Panc1 (cell line): Measurements from ENCODE around the gene MEGF8.

Experiments used
- CTCF ChIP-seq: fragments of 450-650 bp; IDR thresholded peaks from 2 replicates; pipeline ENCODE4 v1.5.1; 2017; ENCODE audit warnings: mild to moderate bottlenecking
- POLR2AphosphoS5 ChIP-seq: IDR thresholded peaks from 2 replicates; pipeline ENCODE4 v1.6.1; 2012; ENCODE audit warnings: mild to moderate bottlenecking, low read depth, low read length, moderate library complexity
- REST ChIP-seq, 2 experiments: IDR thresholded peaks; 2 replicates each; pipeline ENCODE4 v1.6.1; 2011 to 2012; ENCODE audit warnings: low read depth in 2 of 2, control low read depth in 1 of 2, low read length in 1 of 2, mild to moderate bottlenecking in 1 of 2, moderate library complexity in 1 of 2; ENCODE audit not compliant: insufficient read depth in 1 of 2
- SIN3A ChIP-seq: IDR thresholded peaks from 2 replicates; pipeline ENCODE4 v1.6.1; 2012; ENCODE audit warnings: low read depth, mild to moderate bottlenecking, low read length, moderate library complexity, borderline replicate concordance; ENCODE audit not compliant: insufficient read depth
- TCF7L2 ChIP-seq: IDR thresholded peaks from 2 replicates; pipeline ENCODE4 v1.6.1; 2011; ENCODE audit warnings: mild to moderate bottlenecking, low read depth, low read length, inconsistent platforms

GRCh38 chr19:42325896-42326771, 699 bp downstream of the MEGF8 start:
- TF ChIP-seq SIN3A (no peak), CTCF (no peak; the same call in 1 of the 2 replicates), REST (IDR thresholded peaks at IDR 0.05; ENCODE audit: insufficient read depth in 1 of 2, low read depth in 2 of 2, low read length in 1 of 2) (no peak), POLR2AphosphoS5 (no peak), TCF7L2 (no peak)
